Measurements from ENCODE around the gene TMEM156. TPM values are rescaled to one million over a fixed set of nuclear protein-coding genes. Genes with fewer than 3 reads are reported as not detected.

Gene TMEM156
- total and polyA plus RNA-seq, 10 of the 15 experiments (the other 5 are each of a cell fraction or from before 2014, with no cell fraction given), result 20.8 to 48.3 (median 32.7) TPM

DNA sequence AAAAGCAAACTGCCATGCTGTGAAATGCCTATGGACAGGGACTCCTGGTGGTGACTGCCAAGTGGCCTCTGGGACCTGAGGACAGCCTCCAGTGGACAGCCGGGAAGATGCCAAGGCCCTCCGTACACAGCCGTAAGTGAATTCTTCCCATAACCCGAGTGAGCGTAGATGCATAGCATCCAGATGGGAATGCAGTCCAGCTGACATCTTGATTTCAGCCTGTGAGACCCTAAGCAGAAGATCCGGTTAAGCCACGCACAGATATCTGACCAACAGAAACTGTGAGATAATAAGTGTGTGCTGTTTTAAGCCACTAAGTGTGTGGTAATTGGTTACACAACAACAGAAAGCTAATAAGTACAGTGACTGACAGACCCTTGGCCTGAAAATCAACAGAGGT is 55.9 kb downstream of the TMEM156 start (continued):
- no peak for TF ChIP-seq IKZF1 (conservative IDR thresholded peaks at IDR 0.05)
- no peak for TF ChIP-seq NFYB (IDR thresholded peaks at IDR 0.05; ENCODE audit: insufficient read depth, low read depth, low read length)
- TF ChIP-seq ESRRA (IDR thresholded peaks at IDR 0.05; ENCODE audit: low read length), result no peak
- TF ChIP-seq, protein P1, sequence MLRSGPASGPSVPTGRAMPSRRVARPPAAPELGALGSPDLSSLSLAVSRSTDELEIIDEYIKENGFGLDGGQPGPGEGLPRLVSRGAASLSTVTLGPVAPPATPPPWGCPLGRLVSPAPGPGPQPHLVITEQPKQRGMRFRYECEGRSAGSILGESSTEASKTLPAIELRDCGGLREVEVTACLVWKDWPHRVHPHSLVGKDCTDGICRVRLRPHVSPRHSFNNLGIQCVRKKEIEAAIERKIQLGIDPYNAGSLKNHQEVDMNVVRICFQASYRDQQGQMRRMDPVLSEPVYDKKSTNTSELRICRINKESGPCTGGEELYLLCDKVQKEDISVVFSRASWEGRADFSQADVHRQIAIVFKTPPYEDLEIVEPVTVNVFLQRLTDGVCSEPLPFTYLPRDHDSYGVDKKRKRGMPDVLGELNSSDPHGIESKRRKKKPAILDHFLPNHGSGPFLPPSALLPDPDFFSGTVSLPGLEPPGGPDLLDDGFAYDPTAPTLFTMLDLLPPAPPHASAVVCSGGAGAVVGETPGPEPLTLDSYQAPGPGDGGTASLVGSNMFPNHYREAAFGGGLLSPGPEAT (IDR thresholded peaks at IDR 0.05; ENCODE audit: low read depth), result no peak
- no peak for TF ChIP-seq PAX5 (IDR thresholded peaks at IDR 0.05; ENCODE audit: borderline replicate concordance, low read depth, low read length)
- TF ChIP-seq, protein P2, sequence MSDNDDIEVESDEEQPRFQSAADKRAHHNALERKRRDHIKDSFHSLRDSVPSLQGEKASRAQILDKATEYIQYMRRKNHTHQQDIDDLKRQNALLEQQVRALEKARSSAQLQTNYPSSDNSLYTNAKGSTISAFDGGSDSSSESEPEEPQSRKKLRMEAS (IDR thresholded peaks at IDR 0.05; ENCODE audit: low read depth, low read length), result no peak
- TF ChIP-seq, protein P3, sequence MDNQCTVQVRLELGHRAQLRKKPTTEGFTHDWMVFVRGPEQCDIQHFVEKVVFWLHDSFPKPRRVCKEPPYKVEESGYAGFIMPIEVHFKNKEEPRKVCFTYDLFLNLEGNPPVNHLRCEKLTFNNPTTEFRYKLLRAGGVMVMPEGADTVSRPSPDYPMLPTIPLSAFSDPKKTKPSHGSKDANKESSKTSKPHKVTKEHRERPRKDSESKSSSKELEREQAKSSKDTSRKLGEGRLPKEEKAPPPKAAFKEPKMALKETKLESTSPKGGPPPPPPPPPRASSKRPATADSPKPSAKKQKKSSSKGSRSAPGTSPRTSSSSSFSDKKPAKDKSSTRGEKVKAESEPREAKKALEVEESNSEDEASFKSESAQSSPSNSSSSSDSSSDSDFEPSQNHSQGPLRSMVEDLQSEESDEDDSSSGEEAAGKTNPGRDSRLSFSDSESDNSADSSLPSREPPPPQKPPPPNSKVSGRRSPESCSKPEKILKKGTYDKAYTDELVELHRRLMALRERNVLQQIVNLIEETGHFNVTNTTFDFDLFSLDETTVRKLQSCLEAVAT (IDR thresholded peaks at IDR 0.05), result no peak

DNA sequence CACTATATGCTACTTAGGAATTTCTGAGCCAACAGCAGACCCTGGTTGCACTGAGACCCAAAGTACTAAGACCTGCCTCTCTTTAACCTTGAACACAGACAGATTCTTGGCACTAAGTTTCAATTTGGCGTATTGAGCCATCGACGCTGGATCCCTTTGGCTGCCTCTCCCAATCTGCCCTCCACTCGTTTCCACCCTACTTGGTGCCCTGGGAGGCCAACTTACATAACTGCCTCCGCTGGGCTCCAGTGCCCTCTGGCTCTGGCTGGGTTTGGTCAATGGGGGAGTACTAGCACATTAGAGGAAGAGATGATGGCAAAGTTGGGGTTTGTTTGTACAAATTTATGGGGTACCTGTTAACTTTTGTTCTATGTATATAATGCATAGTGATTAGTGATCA is 63.5 kb downstream of the TMEM156 start:
- H4K20me1 ChIP-seq (ENCODE audit: control insufficient read depth, insufficient read depth), result no peaks in the 10 kb centered on the region
- WGBS (ENCODE audit: insufficient coverage, insufficient replicate concordance, low lambda C conversion rate, missing lambda C conversion rate), result over 99% methylated on average over 5 of the region's 5 CpGs
- H3K79me2 ChIP-seq (ENCODE audit: control insufficient read depth, insufficient read depth, low read length), result no peaks in the 10 kb centered on the region
- peaks cover 0 to 8% of the 10 kb centered on the region in 2 experiments; a peak in 2 of 4 replicates for H3K36me3 ChIP-seq (ENCODE audit: control insufficient read depth in 2 of 2, insufficient read depth in 2 of 2, low read length in 1 of 2)
- DNase-seq (ENCODE audit: low read depth, low spot score), result no peak
- no peak overlapping the region for H3K4me3 ChIP-seq
- ChIA-PET SMC1A (ENCODE audit: uncharacterized antibody, unreplicated experiment) (interaction anchor here (1.5 kb wide), 1 partner anchor 73 kb away, joined by 3 read pairs; no protein-coding TSS in a partner anchor), POLR2A (no interaction called here), RAD21 (ENCODE audit: unreplicated experiment) (no interaction called here), CTCF (interaction anchor here (0.9 kb wide), 1 partner anchor 10 kb away, joined by 3 read pairs; no protein-coding TSS in a partner anchor)
- TF ChIP-seq, protein P4, sequence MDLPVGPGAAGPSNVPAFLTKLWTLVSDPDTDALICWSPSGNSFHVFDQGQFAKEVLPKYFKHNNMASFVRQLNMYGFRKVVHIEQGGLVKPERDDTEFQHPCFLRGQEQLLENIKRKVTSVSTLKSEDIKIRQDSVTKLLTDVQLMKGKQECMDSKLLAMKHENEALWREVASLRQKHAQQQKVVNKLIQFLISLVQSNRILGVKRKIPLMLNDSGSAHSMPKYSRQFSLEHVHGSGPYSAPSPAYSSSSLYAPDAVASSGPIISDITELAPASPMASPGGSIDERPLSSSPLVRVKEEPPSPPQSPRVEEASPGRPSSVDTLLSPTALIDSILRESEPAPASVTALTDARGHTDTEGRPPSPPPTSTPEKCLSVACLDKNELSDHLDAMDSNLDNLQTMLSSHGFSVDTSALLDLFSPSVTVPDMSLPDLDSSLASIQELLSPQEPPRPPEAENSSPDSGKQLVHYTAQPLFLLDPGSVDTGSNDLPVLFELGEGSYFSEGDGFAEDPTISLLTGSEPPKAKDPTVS (IDR thresholded peaks at IDR 0.05; ENCODE audit: low read depth, low read length), result no peak
- TF ChIP-seq, protein P5, sequence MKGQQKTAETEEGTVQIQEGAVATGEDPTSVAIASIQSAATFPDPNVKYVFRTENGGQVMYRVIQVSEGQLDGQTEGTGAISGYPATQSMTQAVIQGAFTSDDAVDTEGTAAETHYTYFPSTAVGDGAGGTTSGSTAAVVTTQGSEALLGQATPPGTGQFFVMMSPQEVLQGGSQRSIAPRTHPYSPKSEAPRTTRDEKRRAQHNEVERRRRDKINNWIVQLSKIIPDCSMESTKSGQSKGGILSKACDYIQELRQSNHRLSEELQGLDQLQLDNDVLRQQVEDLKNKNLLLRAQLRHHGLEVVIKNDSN (IDR thresholded peaks at IDR 0.05; ENCODE audit: borderline replicate concordance, extremely low read length, insufficient read depth, low read depth, low read length), result no peak
- TF ChIP-seq LARP7 (IDR thresholded peaks at IDR 0.05), result no peak
- TF ChIP-seq, protein P6, sequence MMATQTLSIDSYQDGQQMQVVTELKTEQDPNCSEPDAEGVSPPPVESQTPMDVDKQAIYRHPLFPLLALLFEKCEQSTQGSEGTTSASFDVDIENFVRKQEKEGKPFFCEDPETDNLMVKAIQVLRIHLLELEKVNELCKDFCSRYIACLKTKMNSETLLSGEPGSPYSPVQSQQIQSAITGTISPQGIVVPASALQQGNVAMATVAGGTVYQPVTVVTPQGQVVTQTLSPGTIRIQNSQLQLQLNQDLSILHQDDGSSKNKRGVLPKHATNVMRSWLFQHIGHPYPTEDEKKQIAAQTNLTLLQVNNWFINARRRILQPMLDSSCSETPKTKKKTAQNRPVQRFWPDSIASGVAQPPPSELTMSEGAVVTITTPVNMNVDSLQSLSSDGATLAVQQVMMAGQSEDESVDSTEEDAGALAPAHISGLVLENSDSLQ (IDR thresholded peaks at IDR 0.05), result no peak
- no peak for TF ChIP-seq YBX1 (IDR thresholded peaks at IDR 0.05)
- no peaks in the 10 kb centered on the region for H3K9me3 ChIP-seq (replicated peaks; ENCODE audit: control insufficient read depth, insufficient read depth, low read length)
- no peak overlapping the region for H2AFZ ChIP-seq (ENCODE audit: control insufficient read depth, low read depth, low read length)
- no TSS peak for BruUV-seq (replicated peaks)
- ATAC-seq, result no peak
- no peak overlapping the region for H3K27ac ChIP-seq (ENCODE audit: control insufficient read depth, insufficient read depth)
- no peaks in the 10 kb centered on the region for H3K27me3 ChIP-seq (replicated peaks in 1 of 2; ENCODE audit: control insufficient read depth in 2 of 2, insufficient read depth in 2 of 2, low read length in 1 of 2)
- no peaks in the 10 kb centered on the region for H3K4me1 ChIP-seq (ENCODE audit: control insufficient read depth, insufficient read depth, low read length)
- no peak overlapping the region for H3K9ac ChIP-seq (ENCODE audit: control insufficient read depth, insufficient read depth, low read length)
- in situ Hi-C loops (cut with MboI), result no loop called here
- FAIRE-seq, result no peak
- H3K4me2 ChIP-seq (ENCODE audit: control insufficient read depth, insufficient read depth), result no peak overlapping the region
- intact Hi-C loops (cut with micrococcal nuclease; ENCODE audit: unreplicated experiment), result no loop called here

Measured in GM12878 (cell line).